MCF 10A (cell line): ENCODE measurements around the gene CASKIN1. TPM values are rescaled to one million over a fixed set of nuclear protein-coding genes. Genes with fewer than 3 reads are reported as not detected.
A peak's percentile ranks its signal among the peaks of the same experiment; 100 is the strongest.

Experiments used
- BruUV-seq: library from RNA; stranded (reverse); fragments of 400-500 nt; replicated peaks from 2 replicates; lab custom pipeline; 2021; lab: Mats Ljungman, UMichigan
- CTCF ChIA-PET: fragments of 300-600 bp; sonication (Branson Sonifier 250); formaldehyde crosslinking; extraction: SDS; loops from one replicate; lab custom pipeline; 2021; ENCODE audit warnings: antibody characterized with exemption, inconsistent platforms; lab: Yijun Ruan, JAX
- POLR2A ChIA-PET: fragments of 300-600, 350-650 bp; sonication (Branson Sonifier 250); formaldehyde crosslinking; extraction: SDS; loops from one replicate; lab custom pipeline; 2020; ENCODE audit warnings: antibody characterized with exemption, inconsistent platforms; lab: Yijun Ruan, JAX
- DNase-seq: peaks from one replicate; pipeline ENCODE4 v3.0.0-alpha.2; 2018; ENCODE audit not compliant: unreplicated experiment
- H3K27ac Mint-ChIP-seq: one replicate; pipeline ENCODE4 v1.8.0; 2022; ENCODE audit warnings: mild to moderate bottlenecking, low read depth, mixed read lengths; ENCODE audit not compliant: unreplicated experiment
- H3K27me3 Mint-ChIP-seq: one replicate; pipeline ENCODE4 v1.8.0; 2022; ENCODE audit warnings: mixed read lengths; ENCODE audit not compliant: insufficient read depth, unreplicated experiment
- H3K36me3 Mint-ChIP-seq: one replicate; pipeline ENCODE4 v1.8.0; 2022; ENCODE audit warnings: mild to moderate bottlenecking, moderate library complexity, mixed read lengths; ENCODE audit not compliant: insufficient read depth, unreplicated experiment
- H3K4me1 Mint-ChIP-seq: one replicate; pipeline ENCODE4 v1.8.0; 2022; ENCODE audit warnings: mixed read lengths; ENCODE audit not compliant: insufficient read depth, unreplicated experiment
- H3K4me3 Mint-ChIP-seq: one replicate; pipeline ENCODE4 v1.8.0; 2022; ENCODE audit warnings: mild to moderate bottlenecking, moderate library complexity, mixed read lengths; ENCODE audit not compliant: unreplicated experiment
- H3K9me3 Mint-ChIP-seq: one replicate; pipeline ENCODE4 v1.8.0; 2022; ENCODE audit warnings: mixed read lengths; ENCODE audit not compliant: unreplicated experiment
- CTCF ChIP-seq: fragments of 200-600 bp; IDR thresholded peaks from one replicate; pipeline ENCODE4 v1.8.0; 2022; ENCODE audit warnings: antibody characterized with exemption, mild to moderate bottlenecking; ENCODE audit not compliant: unreplicated experiment
- intact Hi-C: fragments of 100-400 bp; cut with micrococcal nuclease; formaldehyde crosslinking; loops from 2 replicates; pipeline ENCODE4 v1.14.1; 2022
- total RNA-seq: library from RNA; stranded (reverse); gene quantifications from 2 replicates; pipeline ENCODE4 v1.2.3, GENCODE V29; 2022

The CASKIN1 gene
- total RNA-seq, 1 experiment from 2014 or later: 0.14 TPM

- peak overlapping the region; percentile 63 for H3K27ac Mint-ChIP-seq
- H3K27me3 Mint-ChIP-seq: no peaks in the 10 kb centered on the region
- peak overlapping the region; percentile 68 for H3K4me3 Mint-ChIP-seq
- H3K9me3 Mint-ChIP-seq: no peaks in the 10 kb centered on the region
- peaks cover 33% of the 10 kb centered on the region for H3K36me3 Mint-ChIP-seq
- DNase-seq: no peak
- CTCF ChIA-PET: interaction anchor here (0.5 to 1.3 kb wide), 4 partner anchors 46 to 309 kb away, joined by 3 to 4 read pairs (median 3); no protein-coding TSS in a partner anchor
- no peak for TF ChIP-seq CTCF
- no TSS peak for BruUV-seq
- peaks cover 15% of the 10 kb centered on the region for H3K4me1 Mint-ChIP-seq
- intact Hi-C loops: no loop called here
- POLR2A ChIA-PET: interaction anchor here (1.1 to 4.0 kb wide), 8 partner anchors 8 to 51 kb away, joined by 3 to 27 read pairs (median 8); partner anchors contain the start of genes ECI1, PGP and TRAF7
These were observed 10.0 kb upstream of the CASKIN1 start for GRCh38 chr16:2206420-2206779.

DNA sequence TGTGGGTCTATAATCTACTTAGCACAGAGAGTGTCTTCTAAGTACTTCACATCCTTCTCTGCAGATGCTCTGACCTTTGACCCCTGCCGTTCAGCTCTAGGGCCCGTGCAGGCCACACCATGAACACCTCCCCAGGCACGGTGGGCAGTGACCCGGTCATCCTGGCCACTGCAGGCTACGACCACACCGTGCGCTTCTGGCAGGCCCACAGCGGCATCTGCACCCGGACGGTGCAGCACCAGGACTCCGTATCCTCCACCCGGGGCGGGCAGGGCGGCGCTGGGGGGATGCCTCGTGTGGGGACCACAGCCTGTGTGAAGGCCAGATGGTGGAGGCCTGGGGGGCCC is 9.5 kb upstream of the CASKIN1 start:
- ChIA-PET POLR2A (interaction anchor here (0.7 to 4.0 kb wide), 12 partner anchors 8 to 272 kb away, joined by 3 to 27 read pairs (median 5); partner anchors contain the start of genes E4F1, ECI1, PGP and TRAF7), CTCF (interaction anchor here (0.6 kb wide), 1 partner anchor 24 kb away, joined by 3 read pairs; no protein-coding TSS in a partner anchor)
- BruUV-seq: no TSS peak
- no peaks in the 10 kb centered on the region for H3K9me3 Mint-ChIP-seq
- H3K4me1 Mint-ChIP-seq: peaks cover 15% of the 10 kb centered on the region
- H3K36me3 Mint-ChIP-seq: peaks cover 33% of the 10 kb centered on the region
- TF ChIP-seq CTCF: no peak
- H3K4me3 Mint-ChIP-seq: peak overlapping the region; percentile 68
- H3K27me3 Mint-ChIP-seq: no peaks in the 10 kb centered on the region
- intact Hi-C loops: no loop called here
- no peak for DNase-seq
- peak overlapping the region; percentile 63 for H3K27ac Mint-ChIP-seq

DNA sequence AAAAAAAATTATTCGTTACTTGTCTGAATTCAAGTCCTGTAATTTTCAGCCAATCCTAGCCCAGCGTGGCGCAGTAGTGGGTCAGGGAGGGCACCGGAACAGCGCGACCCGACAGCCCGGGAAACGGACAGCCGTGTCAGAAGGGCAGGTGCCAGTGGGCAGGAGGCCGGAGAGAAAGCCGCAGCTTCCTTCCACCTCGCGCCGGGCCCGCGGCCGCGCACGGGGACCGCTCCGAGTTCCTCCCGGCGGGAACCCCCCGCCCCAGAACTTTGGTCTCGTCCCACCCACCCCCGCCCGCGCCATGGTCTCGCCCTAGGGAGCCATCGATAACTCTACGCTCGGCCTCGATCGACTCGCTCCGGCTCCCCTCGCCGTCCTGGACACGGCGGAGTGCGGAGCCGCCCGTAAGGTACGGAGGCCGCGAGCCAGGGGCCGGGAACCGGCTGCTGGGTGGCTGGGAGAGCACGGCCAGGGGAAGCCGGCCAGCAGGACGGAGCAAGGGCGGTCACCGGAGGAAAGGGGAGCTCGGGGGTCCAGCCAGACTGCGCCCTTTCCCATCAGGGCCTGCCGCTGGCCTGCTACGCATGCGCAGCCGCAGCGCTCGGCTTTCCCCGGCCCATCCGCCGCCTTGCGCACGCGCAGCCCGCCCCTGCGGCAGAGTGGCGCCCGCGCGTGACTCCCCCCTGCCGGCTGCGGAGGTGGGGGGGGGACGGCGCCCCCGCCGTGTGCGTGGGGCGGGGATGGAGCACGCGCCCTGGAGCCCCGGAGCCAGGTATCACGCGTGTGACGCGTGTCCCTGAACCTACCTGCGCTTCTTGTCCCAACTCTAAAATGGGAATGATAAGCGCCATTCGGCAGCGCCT is 8.9 kb upstream of the CASKIN1 start, which contains the start of gene MLST8:
TSS of gene MLST8 (plus strand) at position 351 of the 863 bp plus-strand sequence. CDS start 632 bp downstream, outside the sequence.
- peaks cover 30% of the 10 kb centered on the region for H3K36me3 Mint-ChIP-seq
- peaks cover 15% of the 10 kb centered on the region for H3K4me1 Mint-ChIP-seq
- POLR2A ChIA-PET: interaction anchor here (0.7 to 4.0 kb wide), 19 partner anchors 9 to 273 kb away, joined by 3 to 27 read pairs (median 4); partner anchors contain the start of genes E4F1, ECI1, NTHL1 and PGP

More for the DNA sequence above, 8.9 kb upstream of the CASKIN1 start, which contains the start of gene MLST8:
- DNase-seq: peak; percentile 79
- peak; percentile 13 for TF ChIP-seq CTCF
- intact Hi-C loops: no loop called here
- Mint-ChIP-seq H3K4me3 (peak within 1 kb of the TSS; percentile 68), H3K9me3 (no peaks in the 10 kb centered on the region), H3K27me3 (no peaks in the 10 kb centered on the region), H3K27ac (peak within 1 kb of the TSS; percentile 69)
- CTCF ChIA-PET: interaction anchor here (0.6 to 1.6 kb wide), 2 partner anchors 10 to 24 kb away, joined by 3 to 6 read pairs; no protein-coding TSS in a partner anchor
- BruUV-seq: no TSS peak
